ENCODE data around the gene MSI2.

The MSI2 gene

DNA sequence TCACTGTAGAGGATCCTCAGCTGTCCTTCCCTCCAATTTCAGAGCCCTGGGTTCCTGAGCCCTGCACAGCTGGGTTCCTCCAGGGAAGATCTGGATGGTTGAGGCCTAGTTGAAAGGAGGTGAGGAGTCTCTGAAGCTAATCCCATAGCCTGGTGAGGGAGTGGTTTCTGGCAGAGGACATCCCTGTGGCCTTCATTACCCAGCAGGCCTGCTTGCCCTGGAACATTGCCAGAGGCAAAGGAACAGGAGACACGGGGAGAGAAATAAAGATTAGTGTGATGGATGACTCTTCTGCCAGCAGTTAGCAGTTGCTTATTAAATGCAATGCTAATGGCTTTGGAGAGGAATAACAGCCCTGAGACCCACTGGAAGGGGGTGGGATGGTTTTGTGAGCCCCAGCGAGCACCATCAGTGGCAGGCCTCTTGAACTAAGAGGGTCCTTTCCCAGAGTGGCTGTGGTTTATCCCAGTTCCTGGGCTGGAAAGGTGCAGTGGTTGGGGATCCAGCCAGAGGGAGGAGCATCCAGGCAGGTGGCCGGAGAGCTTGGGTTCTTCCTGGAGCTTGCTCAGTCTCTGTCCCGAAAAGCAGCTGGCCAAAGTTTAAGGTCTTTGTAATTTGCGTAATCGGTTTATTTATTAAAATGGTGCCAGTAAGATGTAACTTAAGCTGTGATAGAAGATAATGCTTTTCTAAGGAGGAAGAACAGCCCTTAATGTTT is 279.1 kb downstream of the MSI2 start:
- Histone ChIP-seq H3K4me3 (ENCODE audit: low read length, poor library complexity, severe bottlenecking) (no peak overlapping the region), H3K9ac (ENCODE audit: low read depth, low read length, poor library complexity, severe bottlenecking) (no peak overlapping the region), H4K20me1 (ENCODE audit: insufficient read depth, low read length, poor library complexity, severe bottlenecking) (peaks cover 11% of the 10 kb centered on the region), H3K4me1 (ENCODE audit: insufficient read depth, low read length, poor library complexity, severe bottlenecking) (peaks cover 26% of the 10 kb centered on the region), H2AFZ (ENCODE audit: low read length) (no peak overlapping the region), H3K27me3 (ENCODE audit: insufficient read depth, low read length, poor library complexity, severe bottlenecking) (no peaks in the 10 kb centered on the region), H3K4me2 (ENCODE audit: low read depth, low read length, poor library complexity, severe bottlenecking) (no peak overlapping the region), H3F3A (ENCODE audit: low read depth) (no peaks in the 10 kb centered on the region), H3K36me3 (ENCODE audit: insufficient read depth, low read length) (peaks cover 64% of the 10 kb centered on the region; the same call in 1 of the 2 replicates), H3K9me2 (replicated peaks; ENCODE audit: low read depth, low read length) (no peaks in the 10 kb centered on the region), H3K79me2 (ENCODE audit: insufficient read depth, low read length) (peaks cover 83% of the 10 kb centered on the region), H3K9me3 (ENCODE audit: insufficient read depth, low read depth, low read length) (no peaks in the 10 kb centered on the region)
- TF ChIP-seq, protein P1, sequence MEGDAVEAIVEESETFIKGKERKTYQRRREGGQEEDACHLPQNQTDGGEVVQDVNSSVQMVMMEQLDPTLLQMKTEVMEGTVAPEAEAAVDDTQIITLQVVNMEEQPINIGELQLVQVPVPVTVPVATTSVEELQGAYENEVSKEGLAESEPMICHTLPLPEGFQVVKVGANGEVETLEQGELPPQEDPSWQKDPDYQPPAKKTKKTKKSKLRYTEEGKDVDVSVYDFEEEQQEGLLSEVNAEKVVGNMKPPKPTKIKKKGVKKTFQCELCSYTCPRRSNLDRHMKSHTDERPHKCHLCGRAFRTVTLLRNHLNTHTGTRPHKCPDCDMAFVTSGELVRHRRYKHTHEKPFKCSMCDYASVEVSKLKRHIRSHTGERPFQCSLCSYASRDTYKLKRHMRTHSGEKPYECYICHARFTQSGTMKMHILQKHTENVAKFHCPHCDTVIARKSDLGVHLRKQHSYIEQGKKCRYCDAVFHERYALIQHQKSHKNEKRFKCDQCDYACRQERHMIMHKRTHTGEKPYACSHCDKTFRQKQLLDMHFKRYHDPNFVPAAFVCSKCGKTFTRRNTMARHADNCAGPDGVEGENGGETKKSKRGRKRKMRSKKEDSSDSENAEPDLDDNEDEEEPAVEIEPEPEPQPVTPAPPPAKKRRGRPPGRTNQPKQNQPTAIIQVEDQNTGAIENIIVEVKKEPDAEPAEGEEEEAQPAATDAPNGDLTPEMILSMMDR (conservative IDR thresholded peaks at IDR 0.05; ENCODE audit: low read length): no peak
- no peak for TF ChIP-seq EZH2phosphoT487 (IDR thresholded peaks at IDR 0.05; ENCODE audit: borderline replicate concordance)

GRCh38 chr17:57536289-57536688 is 280.0 kb downstream of the MSI2 start:
- TF ChIP-seq EZH2phosphoT487 (IDR thresholded peaks at IDR 0.05; ENCODE audit: borderline replicate concordance): no peak
- TF ChIP-seq, protein P1 (conservative IDR thresholded peaks at IDR 0.05; ENCODE audit: low read length): no peak
- peaks cover 11% of the 10 kb centered on the region for H4K20me1 ChIP-seq (ENCODE audit: insufficient read depth, low read length, poor library complexity, severe bottlenecking)
- H3K9me3 ChIP-seq (ENCODE audit: insufficient read depth, low read depth, low read length): no peaks in the 10 kb centered on the region
- H3K4me3 ChIP-seq (ENCODE audit: low read length, poor library complexity, severe bottlenecking): no peak overlapping the region
- no peak overlapping the region for H3K4me2 ChIP-seq (ENCODE audit: low read depth, low read length, poor library complexity, severe bottlenecking)
- H3K4me1 ChIP-seq (ENCODE audit: insufficient read depth, low read length, poor library complexity, severe bottlenecking): peaks cover 22% of the 10 kb centered on the region
- H3F3A ChIP-seq (ENCODE audit: low read depth): no peaks in the 10 kb centered on the region
- H3K9me2 ChIP-seq (replicated peaks; ENCODE audit: low read depth, low read length): no peaks in the 10 kb centered on the region
- peaks cover 83% of the 10 kb centered on the region for H3K79me2 ChIP-seq (ENCODE audit: insufficient read depth, low read length)
- H3K27me3 ChIP-seq (ENCODE audit: insufficient read depth, low read length, poor library complexity, severe bottlenecking): no peaks in the 10 kb centered on the region
- H3K36me3 ChIP-seq (ENCODE audit: insufficient read depth, low read length): peaks cover 55% of the 10 kb centered on the region; the same call in 1 of the 2 replicates
- H2AFZ ChIP-seq (ENCODE audit: low read length): no peak overlapping the region
- no peak overlapping the region for H3K9ac ChIP-seq (ENCODE audit: low read depth, low read length, poor library complexity, severe bottlenecking)

DNA sequence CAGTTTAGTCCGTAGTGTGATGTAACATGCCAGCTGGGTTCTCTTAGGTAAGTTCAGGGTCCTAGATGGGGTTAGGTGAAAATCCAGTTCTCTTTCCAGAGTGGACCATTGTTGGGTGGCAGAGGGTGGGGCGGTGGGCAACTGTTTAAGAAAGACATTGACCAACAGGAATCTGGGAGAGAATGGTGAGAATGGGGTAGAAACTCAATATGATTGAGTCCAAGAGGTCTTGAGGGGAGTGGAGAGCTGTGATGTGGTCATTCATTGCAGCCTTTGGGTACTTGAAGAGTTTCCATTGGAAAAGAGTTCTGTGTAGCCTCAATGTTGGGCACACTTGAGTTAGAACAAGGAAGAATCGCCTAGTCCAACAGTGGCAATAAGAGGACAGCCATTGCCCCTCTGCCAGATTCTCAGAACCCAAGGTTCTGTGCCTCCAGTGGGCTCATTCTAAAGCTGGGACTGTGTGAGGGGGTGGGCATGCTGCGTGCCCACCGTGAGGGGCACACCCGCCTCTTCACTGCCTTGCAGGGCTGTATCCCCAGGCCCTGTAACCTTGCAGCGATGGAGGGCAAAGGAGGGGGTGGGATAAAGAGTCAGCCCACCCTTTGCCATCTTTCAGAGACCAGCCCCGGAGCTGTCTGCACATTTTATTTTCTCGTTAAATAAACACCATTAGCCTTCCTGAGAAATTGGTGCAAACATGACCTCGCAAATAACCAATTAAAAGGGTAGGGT is 280.6 kb downstream of the MSI2 start:
- peaks cover 9% of the 10 kb centered on the region for H4K20me1 ChIP-seq (ENCODE audit: insufficient read depth, low read length, poor library complexity, severe bottlenecking)
- H3K36me3 ChIP-seq (ENCODE audit: insufficient read depth, low read length): peaks cover 51% of the 10 kb centered on the region; the same call in 1 of the 2 replicates
- peaks cover 83% of the 10 kb centered on the region; the same call in 1 of the 2 replicates for H3K79me2 ChIP-seq (ENCODE audit: insufficient read depth, low read length)
- no peaks in the 10 kb centered on the region for H3K27me3 ChIP-seq (ENCODE audit: insufficient read depth, low read length, poor library complexity, severe bottlenecking)
- peak overlapping the region; percentile 21 for H3K4me3 ChIP-seq (ENCODE audit: low read length, poor library complexity, severe bottlenecking)
- peak overlapping the region; percentile 47 for H3K9ac ChIP-seq (ENCODE audit: low read depth, low read length, poor library complexity, severe bottlenecking)
- H3K4me2 ChIP-seq (ENCODE audit: low read depth, low read length, poor library complexity, severe bottlenecking): peak overlapping the region; percentile 39
- no peaks in the 10 kb centered on the region for H3K9me2 ChIP-seq (replicated peaks; ENCODE audit: low read depth, low read length)
- no peak for TF ChIP-seq EZH2phosphoT487 (IDR thresholded peaks at IDR 0.05; ENCODE audit: borderline replicate concordance)
- TF ChIP-seq, protein P1 (conservative IDR thresholded peaks at IDR 0.05; ENCODE audit: low read length): no peak
- H3K9me3 ChIP-seq (ENCODE audit: insufficient read depth, low read depth, low read length): no peaks in the 10 kb centered on the region
- no peak overlapping the region for H2AFZ ChIP-seq (ENCODE audit: low read length)
- H3F3A ChIP-seq (ENCODE audit: low read depth): no peaks in the 10 kb centered on the region
- peaks cover 22% of the 10 kb centered on the region for H3K4me1 ChIP-seq (ENCODE audit: insufficient read depth, low read length, poor library complexity, severe bottlenecking)
